ENCODE results near the gene ZNF385B. TPM values are rescaled to one million over a fixed set of nuclear protein-coding genes. Genes with fewer than 3 reads are reported as not detected.

The ZNF385B gene
- total RNA-seq, 1 experiment from 2014 or later, result 0.28 TPM

DNA sequence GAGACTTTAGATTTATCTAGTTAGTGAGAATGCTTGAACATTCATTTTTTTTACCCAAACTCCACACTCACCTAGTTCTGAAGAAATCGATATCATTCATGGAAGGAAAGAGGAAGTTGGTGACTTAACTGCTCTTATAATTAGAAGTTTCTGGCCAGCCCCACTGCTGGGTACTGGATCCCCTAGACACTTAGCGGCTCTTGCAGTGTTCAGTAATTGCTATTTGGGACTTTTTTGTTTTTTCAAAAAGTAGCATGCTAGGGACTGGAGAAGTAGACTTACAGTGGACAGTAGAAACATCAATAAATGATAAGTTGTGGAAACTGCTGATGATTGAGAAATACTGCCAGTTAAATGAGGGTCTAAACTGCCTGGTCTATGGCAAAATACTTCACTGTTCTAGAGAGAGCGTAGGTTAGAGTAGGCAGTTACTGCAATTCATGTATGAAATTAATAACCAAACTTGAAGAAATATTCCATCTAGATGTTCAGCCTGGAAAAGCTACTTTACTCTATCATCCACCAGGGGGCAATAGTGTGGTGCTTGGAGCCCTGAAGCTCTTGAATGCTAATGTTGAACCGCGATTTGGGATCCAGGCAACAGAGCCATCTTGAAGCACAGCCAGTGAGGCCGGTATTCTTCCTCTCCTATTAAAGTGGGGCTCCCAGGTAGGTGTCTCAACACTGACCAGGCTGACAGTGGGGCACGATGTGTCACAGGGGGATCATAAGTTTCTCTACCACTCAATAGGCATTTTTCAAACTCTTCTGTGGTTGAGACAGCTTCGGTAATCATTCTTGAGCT, 450.7 kb downstream of the ZNF385B start:
- intact Hi-C loops (cut with micrococcal nuclease; ENCODE audit: unreplicated experiment) (loop anchor here (10.0 kb wide), 1 partner anchor 646 kb away; no protein-coding TSS in a partner anchor), in situ Hi-C loops (cut with HindIII; ENCODE audit: low pct_unique_long_range_greater_than_20kb, low sequenced_read_pairs) (no loop called here)
- no peak overlapping the region for H3K27ac ChIP-seq (ENCODE audit: low read length)
- CTCF ChIA-PET, result interaction anchor here (1.0 kb wide), 1 partner anchor 421 kb away, joined by 3 read pairs; no protein-coding TSS in a partner anchor
- BruUV-seq (replicated peaks), result no TSS peak
- TF ChIP-seq, protein P1, sequence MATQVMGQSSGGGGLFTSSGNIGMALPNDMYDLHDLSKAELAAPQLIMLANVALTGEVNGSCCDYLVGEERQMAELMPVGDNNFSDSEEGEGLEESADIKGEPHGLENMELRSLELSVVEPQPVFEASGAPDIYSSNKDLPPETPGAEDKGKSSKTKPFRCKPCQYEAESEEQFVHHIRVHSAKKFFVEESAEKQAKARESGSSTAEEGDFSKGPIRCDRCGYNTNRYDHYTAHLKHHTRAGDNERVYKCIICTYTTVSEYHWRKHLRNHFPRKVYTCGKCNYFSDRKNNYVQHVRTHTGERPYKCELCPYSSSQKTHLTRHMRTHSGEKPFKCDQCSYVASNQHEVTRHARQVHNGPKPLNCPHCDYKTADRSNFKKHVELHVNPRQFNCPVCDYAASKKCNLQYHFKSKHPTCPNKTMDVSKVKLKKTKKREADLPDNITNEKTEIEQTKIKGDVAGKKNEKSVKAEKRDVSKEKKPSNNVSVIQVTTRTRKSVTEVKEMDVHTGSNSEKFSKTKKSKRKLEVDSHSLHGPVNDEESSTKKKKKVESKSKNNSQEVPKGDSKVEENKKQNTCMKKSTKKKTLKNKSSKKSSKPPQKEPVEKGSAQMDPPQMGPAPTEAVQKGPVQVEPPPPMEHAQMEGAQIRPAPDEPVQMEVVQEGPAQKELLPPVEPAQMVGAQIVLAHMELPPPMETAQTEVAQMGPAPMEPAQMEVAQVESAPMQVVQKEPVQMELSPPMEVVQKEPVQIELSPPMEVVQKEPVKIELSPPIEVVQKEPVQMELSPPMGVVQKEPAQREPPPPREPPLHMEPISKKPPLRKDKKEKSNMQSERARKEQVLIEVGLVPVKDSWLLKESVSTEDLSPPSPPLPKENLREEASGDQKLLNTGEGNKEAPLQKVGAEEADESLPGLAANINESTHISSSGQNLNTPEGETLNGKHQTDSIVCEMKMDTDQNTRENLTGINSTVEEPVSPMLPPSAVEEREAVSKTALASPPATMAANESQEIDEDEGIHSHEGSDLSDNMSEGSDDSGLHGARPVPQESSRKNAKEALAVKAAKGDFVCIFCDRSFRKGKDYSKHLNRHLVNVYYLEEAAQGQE (IDR thresholded peaks at IDR 0.05; ENCODE audit: insufficient read depth in 1 of 2, low read depth in 2 of 2, low read length in 1 of 2), result no peak
- TF ChIP-seq, protein P2, sequence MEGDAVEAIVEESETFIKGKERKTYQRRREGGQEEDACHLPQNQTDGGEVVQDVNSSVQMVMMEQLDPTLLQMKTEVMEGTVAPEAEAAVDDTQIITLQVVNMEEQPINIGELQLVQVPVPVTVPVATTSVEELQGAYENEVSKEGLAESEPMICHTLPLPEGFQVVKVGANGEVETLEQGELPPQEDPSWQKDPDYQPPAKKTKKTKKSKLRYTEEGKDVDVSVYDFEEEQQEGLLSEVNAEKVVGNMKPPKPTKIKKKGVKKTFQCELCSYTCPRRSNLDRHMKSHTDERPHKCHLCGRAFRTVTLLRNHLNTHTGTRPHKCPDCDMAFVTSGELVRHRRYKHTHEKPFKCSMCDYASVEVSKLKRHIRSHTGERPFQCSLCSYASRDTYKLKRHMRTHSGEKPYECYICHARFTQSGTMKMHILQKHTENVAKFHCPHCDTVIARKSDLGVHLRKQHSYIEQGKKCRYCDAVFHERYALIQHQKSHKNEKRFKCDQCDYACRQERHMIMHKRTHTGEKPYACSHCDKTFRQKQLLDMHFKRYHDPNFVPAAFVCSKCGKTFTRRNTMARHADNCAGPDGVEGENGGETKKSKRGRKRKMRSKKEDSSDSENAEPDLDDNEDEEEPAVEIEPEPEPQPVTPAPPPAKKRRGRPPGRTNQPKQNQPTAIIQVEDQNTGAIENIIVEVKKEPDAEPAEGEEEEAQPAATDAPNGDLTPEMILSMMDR (IDR thresholded peaks at IDR 0.05), result peak; percentile 79
- TF ChIP-seq TCF7L2 (IDR thresholded peaks at IDR 0.05; ENCODE audit: low read depth, low read length) (no peak), POLR2AphosphoS5 (IDR thresholded peaks at IDR 0.05; ENCODE audit: low read depth, low read length) (no peak), SIN3A (IDR thresholded peaks at IDR 0.05; ENCODE audit: borderline replicate concordance, insufficient read depth, low read depth, low read length) (no peak)
- no peak overlapping the region for H3K4me3 ChIP-seq (ENCODE audit: low read depth in 2 of 2, low read length in 2 of 2)
- DNase-seq (ENCODE audit: low read depth, low spot score) (no peak), ATAC-seq (no peak)
- H3K36me3 ChIP-seq (ENCODE audit: control insufficient read depth, insufficient read depth, low read length), result no peaks in the 10 kb centered on the region
- POLR2A ChIA-PET, result no interaction called here
- H3K27me3 ChIP-seq (ENCODE audit: control insufficient read depth, insufficient read depth, low read length), result no peaks in the 10 kb centered on the region
- no peaks in the 10 kb centered on the region for H3K4me1 ChIP-seq (ENCODE audit: control insufficient read depth, insufficient read depth, low read length)
- no peaks in the 10 kb centered on the region for H3K9me3 ChIP-seq (ENCODE audit: control insufficient read depth, insufficient read depth, low read depth, low read length)

DNA sequence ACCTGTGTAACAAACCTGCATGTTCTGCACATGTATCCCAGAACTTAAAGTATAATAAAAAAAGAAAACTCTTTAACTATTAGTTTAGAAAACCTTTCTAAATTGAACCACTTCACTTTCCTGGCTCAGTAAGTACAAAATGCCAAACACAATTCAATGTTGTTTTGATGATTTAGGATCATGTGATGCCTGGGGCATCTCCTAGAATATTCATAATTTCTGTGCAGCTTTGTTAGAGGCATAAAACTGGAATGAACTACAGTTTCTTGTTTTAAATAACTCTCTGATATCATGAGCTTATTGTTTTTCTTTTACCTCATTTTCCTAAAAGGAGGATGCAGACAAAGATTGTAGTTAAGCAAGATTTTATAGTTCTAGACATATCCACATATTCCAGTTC, 457.8 kb downstream of the ZNF385B start:
- Histone ChIP-seq H3K4me1 (ENCODE audit: control insufficient read depth, insufficient read depth, low read length) (no peaks in the 10 kb centered on the region), H3K9me3 (ENCODE audit: control insufficient read depth, insufficient read depth, low read depth, low read length) (no peaks in the 10 kb centered on the region), H3K27ac (ENCODE audit: low read length) (no peak overlapping the region), H3K4me3 (ENCODE audit: low read depth in 2 of 2, low read length in 2 of 2) (no peak overlapping the region), H3K36me3 (ENCODE audit: control insufficient read depth, insufficient read depth, low read length) (no peaks in the 10 kb centered on the region), H3K27me3 (ENCODE audit: control insufficient read depth, insufficient read depth, low read length) (no peaks in the 10 kb centered on the region)
- ChIA-PET CTCF (no interaction called here), POLR2A (no interaction called here)
- in situ Hi-C loops (cut with HindIII; ENCODE audit: low pct_unique_long_range_greater_than_20kb, low sequenced_read_pairs), result no loop called here
- intact Hi-C loops (cut with micrococcal nuclease; ENCODE audit: unreplicated experiment), result no loop called here
- DNase-seq (ENCODE audit: low read depth, low spot score) (no peak), ATAC-seq (no peak)
- BruUV-seq (replicated peaks), result no TSS peak
- no peak for TF ChIP-seq POLR2AphosphoS5 (IDR thresholded peaks at IDR 0.05; ENCODE audit: low read depth, low read length)
- TF ChIP-seq, protein P2 (IDR thresholded peaks at IDR 0.05), result no peak
- TF ChIP-seq SIN3A (IDR thresholded peaks at IDR 0.05; ENCODE audit: borderline replicate concordance, insufficient read depth, low read depth, low read length), result no peak
- TF ChIP-seq, protein P1 (IDR thresholded peaks at IDR 0.05; ENCODE audit: insufficient read depth in 1 of 2, low read depth in 2 of 2, low read length in 1 of 2), result no peak
- no peak for TF ChIP-seq TCF7L2 (IDR thresholded peaks at IDR 0.05; ENCODE audit: low read depth, low read length)

All from Panc1 (cell line).